ENCODE measurements around the gene PCF11.

- no peak for TF ChIP-seq CTCF (conservative IDR thresholded peaks at IDR 0.05; ENCODE audit: low read length)
- TF ChIP-seq EZH2phosphoT487 (IDR thresholded peaks at IDR 0.05; ENCODE audit: borderline replicate concordance, low read depth, low read length): no peak
These were observed 24.7 kb upstream of the PCF11 start for GRCh38 chr11:83132191-83132590.
